GM12878 (cell line): ENCODE results near the gene PRM3. TPM values are rescaled to one million over a fixed set of nuclear protein-coding genes. Genes with fewer than 3 reads are reported as not detected.

ENCODE experiments used
- ATAC-seq: fragments of 200-7000 bp; cut with Tn5 transposase; 3 replicates; pipeline ENCODE4 v1.9.1; 2020; ENCODE audit warnings: mild to moderate bottlenecking, moderate library complexity
- BruUV-seq: library from RNA; stranded (reverse); fragments of 400-500 nt; replicated peaks from 2 replicates; lab custom pipeline; 2021; lab: Mats Ljungman, UMichigan
- CTCF ChIA-PET: fragments of 300-600 bp; sonication (Branson Sonifier 250); formaldehyde crosslinking; extraction: SDS; loops from one replicate; lab custom pipeline; 2021; ENCODE audit warnings: inconsistent platforms; lab: Yijun Ruan, JAX
- POLR2A ChIA-PET: fragments of 350-600 bp; formaldehyde crosslinking; extraction: SDS; loops from one replicate; lab custom pipeline; 2021; ENCODE audit warnings: inconsistent platforms; lab: Charles Lee
- RAD21 ChIA-PET: fragments of 300-600 bp; sonication (Branson Sonifier 250); formaldehyde crosslinking; loops from one replicate; lab custom pipeline; 2023; ENCODE audit warnings: antibody characterized with exemption; ENCODE audit not compliant: unreplicated experiment; lab: Charles Lee
- SMC1A ChIA-PET: fragments of 300-600 bp; sonication (Branson Sonifier 250); formaldehyde crosslinking; loops from one replicate; lab custom pipeline; 2023; ENCODE audit not compliant: unreplicated experiment, uncharacterized antibody; lab: Charles Lee
- DNase-seq: peaks from one replicate; pipeline ENCODE4 v3.0.0-alpha.2; 2011; ENCODE audit warnings: low read depth, low spot score
- FAIRE-seq: peaks from 3 replicates; lab custom pipeline; 2011; peaks lifted over from hg19 to GRCh38; lab: Jason Lieb, UNC
- H2AFZ ChIP-seq: 2 replicates; pipeline ENCODE4 v1.6.0; 2011; ENCODE audit warnings: low read depth, low read length, control low read depth; ENCODE audit not compliant: control insufficient read depth
- H3K27ac ChIP-seq: 2 replicates; pipeline ENCODE4 v1.5.1; 2011; ENCODE audit warnings: control low read depth; ENCODE audit not compliant: control insufficient read depth, insufficient read depth
- H3K27me3 ChIP-seq, 2 experiments: replicated peaks in 1 of 2; 2 replicates each; pipeline versions ENCODE4 v1.6.0 to v1.6.1; 2011; ENCODE audit warnings: low read length in 1 of 2; ENCODE audit not compliant: control insufficient read depth in 2 of 2, insufficient read depth in 2 of 2
- H3K36me3 ChIP-seq, 2 experiments: 2 replicates each; pipeline ENCODE4 v1.5.1; 2011; ENCODE audit warnings: low read length in 1 of 2; ENCODE audit not compliant: control insufficient read depth in 2 of 2, insufficient read depth in 2 of 2
- H3K4me1 ChIP-seq: 2 replicates; pipeline ENCODE4 v1.6.1; 2011; ENCODE audit warnings: mild to moderate bottlenecking, low read length, moderate library complexity, mixed read lengths; ENCODE audit not compliant: control insufficient read depth, insufficient read depth
- H3K4me2 ChIP-seq: 2 replicates; pipeline ENCODE4 v1.6.0; 2011; ENCODE audit warnings: control low read depth; ENCODE audit not compliant: control insufficient read depth, insufficient read depth
- H3K4me3 ChIP-seq: fragments of 200-600 bp; sonication (generic); 2 replicates; pipeline ENCODE4 v1.5.1; 2016
- H3K79me2 ChIP-seq: 2 replicates; pipeline ENCODE4 v1.6.0; 2011; ENCODE audit warnings: low read length; ENCODE audit not compliant: control insufficient read depth, insufficient read depth
- H3K9ac ChIP-seq: 2 replicates; pipeline ENCODE4 v1.8.0; 2011; ENCODE audit warnings: low read length, control low read depth, mixed read lengths; ENCODE audit not compliant: control insufficient read depth, insufficient read depth
- H3K9me3 ChIP-seq: replicated peaks from 3 replicates; pipeline ENCODE4 v1.5.1; 2011; ENCODE audit warnings: mild to moderate bottlenecking, low read length; ENCODE audit not compliant: control insufficient read depth, insufficient read depth
- H4K20me1 ChIP-seq: 2 replicates; pipeline ENCODE4 v1.6.0; 2011; ENCODE audit not compliant: control insufficient read depth, insufficient read depth
- ATF7 ChIP-seq: fragments of 450-650 bp; IDR thresholded peaks from 2 replicates; pipeline ENCODE4 v1.6.1; 2016; ENCODE audit warnings: low read depth, mild to moderate bottlenecking
- BHLHE40 ChIP-seq, 2 experiments: fragments of 450-650 bp in 1 of 2; IDR thresholded peaks; 2 replicates each; pipeline ENCODE4 v1.6.1; 2011 to 2017; ENCODE audit warnings: low read depth in 2 of 2, borderline replicate concordance in 1 of 2, improper control_type of control experiment in 1 of 2, low read length in 1 of 2, mild to moderate bottlenecking in 1 of 2
- CREB1 ChIP-seq: IDR thresholded peaks from 2 replicates; pipeline ENCODE4 v1.6.1; 2012; ENCODE audit warnings: low read depth, mild to moderate bottlenecking, inconsistent platforms
- DPF2 ChIP-seq: fragments of 450-650 bp; IDR thresholded peaks from 2 replicates; pipeline ENCODE4 v1.6.1; 2017; ENCODE audit warnings: mild to moderate bottlenecking
- HDAC6 ChIP-seq: fragments of 200-600 bp; sonication (generic); IDR thresholded peaks from one replicate; pipeline ENCODE4 v1.8.0; 2017; ENCODE audit warnings: antibody characterized with exemption; ENCODE audit not compliant: unreplicated experiment
- IKZF1 ChIP-seq: fragments of 450-650 bp; conservative IDR thresholded peaks from 2 replicates; pipeline ENCODE4 v1.6.1; 2017; ENCODE audit warnings: antibody characterized with exemption, mild to moderate bottlenecking
- JUNB ChIP-seq: IDR thresholded peaks from 2 replicates; pipeline ENCODE4 v1.6.1; 2016; ENCODE audit warnings: antibody characterized with exemption, mild to moderate bottlenecking
- MTA2 ChIP-seq: fragments of 450-650 bp; IDR thresholded peaks from 2 replicates; pipeline ENCODE4 v1.6.1; 2016; ENCODE audit warnings: low read depth, mild to moderate bottlenecking, moderate library complexity
- MXI1 ChIP-seq: fragments of 150-350 bp; IDR thresholded peaks from 2 replicates; pipeline ENCODE4 v1.6.1; 2011; ENCODE audit warnings: low read depth, mild to moderate bottlenecking, inconsistent platforms, low read length, improper control_type of control experiment
- NBN ChIP-seq: fragments of 450-650 bp; IDR thresholded peaks from 2 replicates; pipeline ENCODE4 v1.6.1; 2016
- NR2F1 ChIP-seq: fragments of 450-650 bp; conservative IDR thresholded peaks from 2 replicates; pipeline ENCODE4 v1.6.1; 2017; ENCODE audit warnings: mild to moderate bottlenecking
- RAD21 ChIP-seq: IDR thresholded peaks from 2 replicates; pipeline ENCODE4 v1.6.1; 2011; ENCODE audit warnings: mild to moderate bottlenecking, low read depth, low read length, moderate library complexity; ENCODE audit not compliant: insufficient read depth
- RUNX3 ChIP-seq: IDR thresholded peaks from 2 replicates; pipeline ENCODE4 v1.6.1; 2012; ENCODE audit warnings: low read length, inconsistent platforms
- SMARCA5 ChIP-seq: fragments of 450-650 bp; IDR thresholded peaks from 2 replicates; pipeline ENCODE4 v1.6.1; 2017; ENCODE audit warnings: mild to moderate bottlenecking
- SMC3 ChIP-seq: IDR thresholded peaks from 2 replicates; pipeline ENCODE4 v1.6.1; 2011; ENCODE audit warnings: low read length, improper control_type of control experiment, borderline replicate concordance
- STAT3 ChIP-seq: IDR thresholded peaks from 2 replicates; pipeline ENCODE4 v1.6.1; 2011; ENCODE audit warnings: low read depth, low read length, improper control_type of control experiment
- WGBS: methylation state at CpG from one replicate; pipeline ENCODE4 v1.1.6; 2016; ENCODE audit warnings: low lambda C conversion rate; ENCODE audit not compliant: insufficient replicate concordance, insufficient coverage; ENCODE audit errors: missing lambda C conversion rate; 5-methylcytosine and 5-hydroxymethylcytosine counted together
- in situ Hi-C: fragments of 300-500 bp; cut with MboI; formaldehyde crosslinking; loops from 9 replicates; pipeline ENCODE4 v1.14.3; 2018; ENCODE audit warnings: mixed read lengths
- intact Hi-C: fragments of 100-400 bp; cut with micrococcal nuclease; formaldehyde crosslinking; loops from one replicate; pipeline ENCODE4 v1.14.2; 2022; ENCODE audit not compliant: unreplicated experiment
- polyA plus RNA-seq, 11 experiments: library from polyadenylated mRNA; depleted of rRNA in 4 of 11; unstranded in 6 of 11; stranded (reverse) in 5 of 11; fragments of >200 nt; fragmentation: Nextera tagmentation in 4 of 11; fragmentation: Illumina TruSeq in 1 of 11; extraction: Ambion mirVana in 4 of 11; extraction: Trizol in 1 of 11; gene quantifications; 1 replicate in 1 of 11; 2 replicates in 10 of 11; pipeline versions ENCODE4 v1.2.1 to v1.2.3, GENCODE V29; 2011 to 2016; ENCODE audit warnings: inconsistent platforms in 2 of 11, missing spikeins in 2 of 11, low read depth in 1 of 11
- total RNA-seq, 4 experiments: library from RNA; depleted of rRNA in 3 of 4; stranded (reverse); fragments of >200 nt in 3 of 4; fragmentation: Illumina TruSeq in 1 of 4; extraction: Trizol in 1 of 4; gene quantifications; 2 replicates each; pipeline versions ENCODE4 v1.2.1 to v1.2.3, GENCODE V29; 2013 to 2021
- TF ChIP-seq, protein P1 (sequence below), 3 experiments: IDR thresholded peaks in 2 of 3; conservative IDR thresholded peaks in 1 of 3; 2 replicates each; pipeline ENCODE4 v1.5.1; 2011; ENCODE audit warnings: low read depth in 3 of 3, low read length in 3 of 3, mild to moderate bottlenecking in 3 of 3, control low read depth in 2 of 3, moderate library complexity in 2 of 3, inconsistent platforms in 1 of 3, mixed read lengths in 1 of 3; ENCODE audit not compliant: control insufficient read depth in 2 of 3, insufficient read depth in 1 of 3; ENCODE audit errors: extremely low read depth in 1 of 3
- TF ChIP-seq, protein P2 (sequence below): fragments of 450-650 bp; IDR thresholded peaks from 2 replicates; pipeline ENCODE4 v1.6.1; 2017; ENCODE audit warnings: mild to moderate bottlenecking, moderate library complexity

PRM3 gene
- total and polyA plus RNA-seq, 10 of the 15 experiments (the other 5 are each of a cell fraction or from before 2014, with no cell fraction given), result not detected

DNA sequence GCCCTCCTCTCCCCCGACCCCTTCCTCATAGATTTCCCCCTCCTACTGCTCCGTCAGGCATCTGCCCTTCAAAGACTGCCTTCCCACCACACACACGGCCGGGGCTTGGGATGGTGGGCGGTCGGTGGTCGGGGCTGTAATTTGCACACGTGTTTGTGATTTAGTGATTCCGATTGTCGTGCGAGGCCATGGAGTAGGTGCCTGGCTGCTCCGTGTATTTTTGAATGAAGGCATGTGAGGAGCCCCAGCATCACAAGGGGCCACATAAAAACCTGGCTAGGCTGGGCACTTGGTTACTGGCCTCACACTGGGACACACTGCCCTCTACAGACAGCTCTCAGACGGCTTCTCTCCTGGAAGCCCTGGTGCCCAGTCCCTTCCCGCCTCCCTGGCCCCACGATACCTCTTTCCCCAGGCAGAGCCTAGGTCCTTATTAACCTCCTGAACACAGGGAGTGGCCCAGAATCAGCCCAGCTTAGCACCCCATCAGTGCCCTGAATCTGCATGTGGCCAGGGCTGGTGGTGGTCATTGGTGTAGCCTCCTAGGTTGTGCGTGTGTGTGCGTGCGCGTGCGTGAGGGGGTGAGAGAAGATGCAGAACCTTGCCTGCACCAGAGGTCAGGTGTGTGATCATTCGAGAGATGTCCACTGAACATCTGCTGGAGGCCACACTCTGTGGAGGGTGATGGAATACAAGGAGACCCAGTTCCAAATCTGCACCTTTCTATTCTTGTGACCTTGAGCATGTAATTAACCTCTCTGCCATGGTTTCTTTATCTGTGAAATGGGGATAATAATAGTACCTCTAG, 16.1 kb downstream of the PRM3 start:
- no peak for FAIRE-seq
- SMC1A ChIA-PET, result interaction anchor here (1.1 to 8.8 kb wide), 19 partner anchors 14 to 292 kb away, joined by 3 to 108 read pairs (median 6); partner anchors contain the start of gene TNP2
- H3K4me1 ChIP-seq, result peaks cover 37% of the 10 kb centered on the region
- H3K27ac ChIP-seq, result peak overlapping the region; percentile 91
- CTCF ChIA-PET, result interaction anchor here (0.7 to 11.0 kb wide), 20 partner anchors 10 to 367 kb away, joined by 3 to 170 read pairs (median 16); no protein-coding TSS in a partner anchor
- peak overlapping the region; percentile 88 for H3K4me3 ChIP-seq
- POLR2A ChIA-PET, result interaction anchor here (0.7 to 5.8 kb wide), 13 partner anchors 29 to 308 kb away, joined by 3 to 80 read pairs (median 6); no protein-coding TSS in a partner anchor
- peak overlapping the region; percentile 89 for H3K9ac ChIP-seq
- intact Hi-C loops, result loop anchor here (2.0 to 5.0 kb wide), 4 partner anchors 53 to 275 kb away; no protein-coding TSS in a partner anchor
- peaks cover 0 to 3% of the 10 kb centered on the region in 2 experiments; a peak in 1 of 4 replicates for H3K36me3 ChIP-seq
- peak overlapping the region; percentile 90 for H3K4me2 ChIP-seq
- H3K27me3 ChIP-seq, result no peaks in the 10 kb centered on the region
- WGBS, result 29% methylated on average over 21 of the region's 21 CpGs
- no peak for DNase-seq
- no peaks in the 10 kb centered on the region for H3K9me3 ChIP-seq
- peaks cover 37% of the 10 kb centered on the region for H3K79me2 ChIP-seq
- peak; percentile 33 for ATAC-seq
- RAD21 ChIA-PET, result interaction anchor here (0.6 to 11.8 kb wide), 24 partner anchors 27 to 308 kb away, joined by 3 to 243 read pairs (median 16); no protein-coding TSS in a partner anchor
- H2AFZ ChIP-seq, result peak overlapping the region; percentile 42
- in situ Hi-C loops, result no loop called here
- TSS peak; percentile 64 for BruUV-seq
- no peaks in the 10 kb centered on the region for H4K20me1 ChIP-seq
- peak; percentile 16; the same call in 1 of the 2 replicates for TF ChIP-seq DPF2
- TF ChIP-seq RAD21, result peak; percentile 70
- TF ChIP-seq IKZF1, result 0 out of 2 replicates have a peak, but pooled peaks have one; percentile 26
- TF ChIP-seq MTA2, result peak; percentile 42; the same call in 1 of the 2 replicates
- TF ChIP-seq RUNX3, result no peak
- TF ChIP-seq, protein P1, sequence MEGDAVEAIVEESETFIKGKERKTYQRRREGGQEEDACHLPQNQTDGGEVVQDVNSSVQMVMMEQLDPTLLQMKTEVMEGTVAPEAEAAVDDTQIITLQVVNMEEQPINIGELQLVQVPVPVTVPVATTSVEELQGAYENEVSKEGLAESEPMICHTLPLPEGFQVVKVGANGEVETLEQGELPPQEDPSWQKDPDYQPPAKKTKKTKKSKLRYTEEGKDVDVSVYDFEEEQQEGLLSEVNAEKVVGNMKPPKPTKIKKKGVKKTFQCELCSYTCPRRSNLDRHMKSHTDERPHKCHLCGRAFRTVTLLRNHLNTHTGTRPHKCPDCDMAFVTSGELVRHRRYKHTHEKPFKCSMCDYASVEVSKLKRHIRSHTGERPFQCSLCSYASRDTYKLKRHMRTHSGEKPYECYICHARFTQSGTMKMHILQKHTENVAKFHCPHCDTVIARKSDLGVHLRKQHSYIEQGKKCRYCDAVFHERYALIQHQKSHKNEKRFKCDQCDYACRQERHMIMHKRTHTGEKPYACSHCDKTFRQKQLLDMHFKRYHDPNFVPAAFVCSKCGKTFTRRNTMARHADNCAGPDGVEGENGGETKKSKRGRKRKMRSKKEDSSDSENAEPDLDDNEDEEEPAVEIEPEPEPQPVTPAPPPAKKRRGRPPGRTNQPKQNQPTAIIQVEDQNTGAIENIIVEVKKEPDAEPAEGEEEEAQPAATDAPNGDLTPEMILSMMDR (IDR thresholded peaks at IDR 0.05 in 2 of 3, conservative IDR thresholded peaks at IDR 0.05 in 1 of 3; ENCODE audit: control insufficient read depth in 2 of 3, extremely low read depth in 1 of 3, insufficient read depth in 1 of 3, low read depth in 3 of 3, low read length in 3 of 3), result peak; percentile 54 to 77 (median 75)
- peak; percentile 55 for TF ChIP-seq SMC3
- no peak for TF ChIP-seq CREB1
- TF ChIP-seq, protein P2, sequence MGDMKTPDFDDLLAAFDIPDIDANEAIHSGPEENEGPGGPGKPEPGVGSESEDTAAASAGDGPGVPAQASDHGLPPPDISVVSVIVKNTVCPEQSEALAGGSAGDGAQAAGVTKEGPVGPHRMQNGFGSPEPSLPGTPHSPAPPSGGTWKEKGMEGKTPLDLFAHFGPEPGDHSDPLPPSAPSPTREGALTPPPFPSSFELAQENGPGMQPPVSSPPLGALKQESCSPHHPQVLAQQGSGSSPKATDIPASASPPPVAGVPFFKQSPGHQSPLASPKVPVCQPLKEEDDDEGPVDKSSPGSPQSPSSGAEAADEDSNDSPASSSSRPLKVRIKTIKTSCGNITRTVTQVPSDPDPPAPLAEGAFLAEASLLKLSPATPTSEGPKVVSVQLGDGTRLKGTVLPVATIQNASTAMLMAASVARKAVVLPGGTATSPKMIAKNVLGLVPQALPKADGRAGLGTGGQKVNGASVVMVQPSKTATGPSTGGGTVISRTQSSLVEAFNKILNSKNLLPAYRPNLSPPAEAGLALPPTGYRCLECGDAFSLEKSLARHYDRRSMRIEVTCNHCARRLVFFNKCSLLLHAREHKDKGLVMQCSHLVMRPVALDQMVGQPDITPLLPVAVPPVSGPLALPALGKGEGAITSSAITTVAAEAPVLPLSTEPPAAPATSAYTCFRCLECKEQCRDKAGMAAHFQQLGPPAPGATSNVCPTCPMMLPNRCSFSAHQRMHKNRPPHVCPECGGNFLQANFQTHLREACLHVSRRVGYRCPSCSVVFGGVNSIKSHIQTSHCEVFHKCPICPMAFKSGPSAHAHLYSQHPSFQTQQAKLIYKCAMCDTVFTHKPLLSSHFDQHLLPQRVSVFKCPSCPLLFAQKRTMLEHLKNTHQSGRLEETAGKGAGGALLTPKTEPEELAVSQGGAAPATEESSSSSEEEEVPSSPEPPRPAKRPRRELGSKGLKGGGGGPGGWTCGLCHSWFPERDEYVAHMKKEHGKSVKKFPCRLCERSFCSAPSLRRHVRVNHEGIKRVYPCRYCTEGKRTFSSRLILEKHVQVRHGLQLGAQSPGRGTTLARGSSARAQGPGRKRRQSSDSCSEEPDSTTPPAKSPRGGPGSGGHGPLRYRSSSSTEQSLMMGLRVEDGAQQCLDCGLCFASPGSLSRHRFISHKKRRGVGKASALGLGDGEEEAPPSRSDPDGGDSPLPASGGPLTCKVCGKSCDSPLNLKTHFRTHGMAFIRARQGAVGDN, result peak; percentile 45; the same call in 1 of the 2 replicates
- TF ChIP-seq STAT3, result no peak
- peak in 1 of 2 experiments; percentile 53; a peak in 1 of 4 replicates for TF ChIP-seq BHLHE40 (IDR thresholded peaks at IDR 0.05; ENCODE audit: borderline replicate concordance in 1 of 2, low read depth in 2 of 2, low read length in 1 of 2)
- TF ChIP-seq SMARCA5, result 0 out of 2 replicates have a peak, but pooled peaks have one; percentile 70
- 0 out of 2 replicates have a peak, but pooled peaks have one; percentile 20 for TF ChIP-seq NBN
- no peak for TF ChIP-seq JUNB
- TF ChIP-seq NR2F1, result no peak; the same call in 1 of the 2 replicates
- no peak for TF ChIP-seq HDAC6
- peak; percentile 41; the same call in 1 of the 2 replicates for TF ChIP-seq MXI1
- TF ChIP-seq ATF7, result no peak
